PFSK-1 (cell line): ENCODE measurements around the gene RBMX.

Experiments
- FOXP2 ChIP-seq: optimal IDR thresholded peaks from 2 replicates; pipeline ENCODE3; 2011; ENCODE audit warnings: borderline replicate concordance, control low read depth, inconsistent platforms; ENCODE audit not compliant: insufficient read depth; ENCODE audit errors: extremely low read length, extremely low read depth
- POLR2AphosphoS5 ChIP-seq: IDR thresholded peaks from 2 replicates; pipeline ENCODE4 v1.6.1; 2012; ENCODE audit warnings: low read depth, mild to moderate bottlenecking, control low read depth, low read length, moderate library complexity
- SIN3A ChIP-seq: IDR thresholded peaks from 2 replicates; pipeline ENCODE4 v1.6.1; 2012; ENCODE audit warnings: mild to moderate bottlenecking, low read length, moderate library complexity, borderline replicate concordance; ENCODE audit not compliant: insufficient read depth
- TAF1 ChIP-seq: IDR thresholded peaks from 2 replicates; pipeline ENCODE4 v1.6.1; 2012; ENCODE audit warnings: low read length, control low read depth, borderline replicate concordance; ENCODE audit not compliant: insufficient read depth
- TF ChIP-seq, protein P1 (sequence below), 2 experiments: IDR thresholded peaks; 2 replicates each; pipeline versions ENCODE4 v1.6.1 to v1.8.0; 2011 to 2012; ENCODE audit warnings: low read depth in 2 of 2, low read length in 2 of 2, control low read depth in 1 of 2, inconsistent platforms in 1 of 2, mild to moderate bottlenecking in 1 of 2, moderate library complexity in 1 of 2; ENCODE audit not compliant: insufficient read depth in 1 of 2

Gene RBMX

DNA sequence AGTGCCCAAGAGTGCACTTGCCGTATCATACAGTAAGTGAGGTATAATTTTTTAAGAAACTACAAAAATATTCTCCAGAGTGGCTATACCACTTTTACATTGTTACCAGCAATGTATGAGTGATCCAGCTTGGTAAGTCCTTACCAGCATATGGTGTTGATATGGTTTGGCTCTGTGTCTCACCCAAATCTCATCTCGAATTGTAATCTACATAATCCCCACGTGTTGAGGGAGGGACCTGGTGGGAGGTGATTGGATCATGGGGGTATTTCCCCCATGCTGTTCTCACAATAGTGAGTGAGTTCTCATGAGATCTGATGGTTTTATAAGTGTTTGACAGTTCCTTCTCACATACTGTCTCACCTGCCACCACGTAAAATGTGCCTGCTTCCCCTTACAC is 44.8 kb downstream of the RBMX start:
- TF ChIP-seq POLR2AphosphoS5 (no peak), SIN3A (no peak), TAF1 (no peak), FOXP2 (no peak)
- TF ChIP-seq, protein P1, sequence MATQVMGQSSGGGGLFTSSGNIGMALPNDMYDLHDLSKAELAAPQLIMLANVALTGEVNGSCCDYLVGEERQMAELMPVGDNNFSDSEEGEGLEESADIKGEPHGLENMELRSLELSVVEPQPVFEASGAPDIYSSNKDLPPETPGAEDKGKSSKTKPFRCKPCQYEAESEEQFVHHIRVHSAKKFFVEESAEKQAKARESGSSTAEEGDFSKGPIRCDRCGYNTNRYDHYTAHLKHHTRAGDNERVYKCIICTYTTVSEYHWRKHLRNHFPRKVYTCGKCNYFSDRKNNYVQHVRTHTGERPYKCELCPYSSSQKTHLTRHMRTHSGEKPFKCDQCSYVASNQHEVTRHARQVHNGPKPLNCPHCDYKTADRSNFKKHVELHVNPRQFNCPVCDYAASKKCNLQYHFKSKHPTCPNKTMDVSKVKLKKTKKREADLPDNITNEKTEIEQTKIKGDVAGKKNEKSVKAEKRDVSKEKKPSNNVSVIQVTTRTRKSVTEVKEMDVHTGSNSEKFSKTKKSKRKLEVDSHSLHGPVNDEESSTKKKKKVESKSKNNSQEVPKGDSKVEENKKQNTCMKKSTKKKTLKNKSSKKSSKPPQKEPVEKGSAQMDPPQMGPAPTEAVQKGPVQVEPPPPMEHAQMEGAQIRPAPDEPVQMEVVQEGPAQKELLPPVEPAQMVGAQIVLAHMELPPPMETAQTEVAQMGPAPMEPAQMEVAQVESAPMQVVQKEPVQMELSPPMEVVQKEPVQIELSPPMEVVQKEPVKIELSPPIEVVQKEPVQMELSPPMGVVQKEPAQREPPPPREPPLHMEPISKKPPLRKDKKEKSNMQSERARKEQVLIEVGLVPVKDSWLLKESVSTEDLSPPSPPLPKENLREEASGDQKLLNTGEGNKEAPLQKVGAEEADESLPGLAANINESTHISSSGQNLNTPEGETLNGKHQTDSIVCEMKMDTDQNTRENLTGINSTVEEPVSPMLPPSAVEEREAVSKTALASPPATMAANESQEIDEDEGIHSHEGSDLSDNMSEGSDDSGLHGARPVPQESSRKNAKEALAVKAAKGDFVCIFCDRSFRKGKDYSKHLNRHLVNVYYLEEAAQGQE (IDR thresholded peaks at IDR 0.05; ENCODE audit: insufficient read depth in 1 of 2, low read depth in 2 of 2, low read length in 2 of 2): no peak

DNA sequence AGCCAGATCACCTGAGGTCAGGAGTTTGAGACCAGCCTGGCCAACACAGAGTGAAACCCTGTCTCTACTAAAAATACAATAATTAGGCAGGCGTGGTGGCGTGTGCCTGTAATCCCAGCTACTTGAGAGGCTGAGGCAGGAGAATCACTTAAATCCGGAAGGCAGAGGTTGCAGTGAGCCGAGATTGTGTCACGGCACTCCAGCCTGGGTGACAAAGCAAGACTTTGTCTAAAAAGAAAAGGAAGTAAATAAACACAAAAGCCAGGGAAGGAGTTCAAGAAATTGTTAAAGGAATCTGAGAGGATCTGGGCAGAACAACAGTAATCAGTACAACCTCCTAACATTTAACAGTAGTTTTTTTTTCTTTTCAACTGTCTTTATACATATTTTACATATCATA is 51.1 kb downstream of the RBMX start:
- TF ChIP-seq SIN3A (no peak), POLR2AphosphoS5 (no peak)
- TF ChIP-seq, protein P1 (IDR thresholded peaks at IDR 0.05; ENCODE audit: insufficient read depth in 1 of 2, low read depth in 2 of 2, low read length in 2 of 2): no peak

DNA sequence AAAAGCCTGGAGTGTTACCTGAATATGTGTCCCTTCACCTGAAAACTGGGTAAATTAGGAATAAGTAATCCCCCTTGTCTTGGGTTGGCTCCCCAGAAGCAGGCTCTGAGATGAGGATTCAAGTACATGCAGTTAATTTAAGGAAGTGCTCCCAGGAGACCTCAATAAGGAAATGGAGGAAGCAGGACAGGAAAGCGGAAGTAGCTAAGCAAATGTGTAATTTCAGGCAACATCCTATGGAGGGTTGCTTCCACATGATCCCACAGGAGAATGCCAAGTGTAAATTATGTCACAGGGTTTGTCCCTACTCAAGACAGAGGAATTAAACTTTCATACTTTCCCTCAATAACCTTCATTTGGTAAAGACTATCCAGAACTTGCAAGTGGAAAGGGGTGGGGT is 51.7 kb downstream of the RBMX start:
- no peak for TF ChIP-seq TAF1
- TF ChIP-seq SIN3A: no peak
- no peak for TF ChIP-seq POLR2AphosphoS5
- TF ChIP-seq, protein P1 (IDR thresholded peaks at IDR 0.05; ENCODE audit: insufficient read depth in 1 of 2, low read depth in 2 of 2, low read length in 2 of 2): no peak
- no peak for TF ChIP-seq FOXP2

DNA sequence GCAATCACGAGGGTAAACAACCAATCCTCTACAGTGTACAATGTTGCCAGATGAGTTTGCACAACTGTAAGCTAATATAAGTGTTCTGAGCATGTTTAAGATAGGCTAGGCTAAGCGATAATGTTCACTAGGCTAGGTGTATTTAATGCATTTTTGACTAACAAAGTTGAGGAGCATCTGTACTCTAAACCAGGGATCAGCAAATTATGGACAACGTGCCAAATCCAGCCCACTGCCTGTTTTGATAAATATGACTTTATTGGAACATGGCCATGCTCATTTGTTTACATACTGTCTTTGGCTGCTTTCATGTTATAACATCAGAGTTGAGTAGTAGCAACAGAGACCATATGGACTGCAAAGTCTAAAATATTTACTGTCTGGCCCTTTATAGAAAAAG is 53.5 kb downstream of the RBMX start:
- TF ChIP-seq POLR2AphosphoS5: no peak

DNA sequence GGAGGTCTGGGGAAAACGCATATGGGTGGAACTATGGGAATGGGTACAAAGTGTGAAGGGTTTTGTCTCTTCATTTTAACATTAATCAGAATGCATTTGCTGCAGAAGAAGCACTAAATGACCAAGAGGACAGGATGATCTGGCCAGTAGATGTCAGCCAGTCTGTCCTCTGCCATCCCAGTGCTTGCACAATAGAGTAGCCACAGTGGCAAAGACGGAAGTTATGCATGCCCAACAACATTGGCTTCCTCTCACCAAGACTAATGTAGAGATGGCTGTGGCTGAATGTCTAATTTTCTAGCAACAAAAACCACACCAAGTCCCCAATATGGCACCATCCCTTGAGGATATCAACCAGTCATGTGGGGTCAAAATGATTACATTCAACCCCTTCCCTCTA is 54.8 kb downstream of the RBMX start:
- TF ChIP-seq TAF1: no peak
- no peak for TF ChIP-seq FOXP2
- TF ChIP-seq SIN3A: no peak
- no peak for TF ChIP-seq POLR2AphosphoS5
- TF ChIP-seq, protein P1 (IDR thresholded peaks at IDR 0.05; ENCODE audit: insufficient read depth in 1 of 2, low read depth in 2 of 2, low read length in 2 of 2): no peak
